ENCODE results near the gene CHAC1. TPM values are rescaled to one million over a fixed set of nuclear protein-coding genes. Genes with fewer than 3 reads are reported as not detected.

Gene CHAC1
- total and polyA plus RNA-seq, 4 donors: 0.17 to 11.9 (median 11.6) TPM

DNA sequence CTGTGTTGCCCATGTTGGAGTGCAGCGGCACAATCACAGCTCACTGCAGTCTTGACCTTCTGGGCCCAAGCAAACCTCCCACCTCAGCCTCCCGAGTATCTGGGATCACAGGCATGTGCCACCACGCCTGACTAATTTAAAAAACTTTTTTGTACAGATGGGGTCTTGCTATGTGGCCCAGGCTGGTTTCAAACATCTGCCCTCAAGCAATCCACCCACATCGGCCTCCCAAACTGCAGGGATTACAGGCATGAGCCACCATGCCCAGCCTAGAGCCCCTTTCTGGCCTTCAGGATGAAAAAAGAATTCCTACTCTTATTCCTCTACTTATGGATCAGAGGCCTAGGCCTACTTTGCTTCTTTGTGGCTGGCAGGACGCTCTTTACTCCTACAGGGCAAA is 39.6 kb downstream of the CHAC1 start:
- Histone ChIP-seq H3K27ac (ENCODE audit: low read depth in 1 of 2, low read length in 1 of 2) (no peak overlapping the region), H3K27me3 (ENCODE audit: control insufficient read depth in 3 of 3, insufficient read depth in 3 of 3, low read length in 2 of 3) (no peaks in the 10 kb centered on the region), H3K9ac (ENCODE audit: insufficient read depth in 1 of 2, low read length in 2 of 2) (no peak overlapping the region), H3K36me3 (ENCODE audit: control insufficient read depth in 4 of 4, insufficient read depth in 4 of 4, low read length in 4 of 4) (peaks cover 9 to 32% (median 20%) of the 10 kb centered on the region in 4 donors), H3K4me1 (ENCODE audit: control insufficient read depth in 5 of 5, insufficient read depth in 5 of 5, low read length in 5 of 5) (no peaks in the 10 kb centered on the region), H3K4me3 (no peak overlapping the region), H3K9me3 (ENCODE audit: control insufficient read depth in 4 of 4, insufficient read depth in 3 of 4, low read length in 3 of 4) (no peaks in the 10 kb centered on the region)
- 94 to 97% methylated on average over 5 of the region's 5 CpGs for WGBS, 2 donors
- DNase-seq (no peak), ATAC-seq (ENCODE audit: insufficient read depth, low FRiP score) (no peak)
- TF ChIP-seq, protein P1, sequence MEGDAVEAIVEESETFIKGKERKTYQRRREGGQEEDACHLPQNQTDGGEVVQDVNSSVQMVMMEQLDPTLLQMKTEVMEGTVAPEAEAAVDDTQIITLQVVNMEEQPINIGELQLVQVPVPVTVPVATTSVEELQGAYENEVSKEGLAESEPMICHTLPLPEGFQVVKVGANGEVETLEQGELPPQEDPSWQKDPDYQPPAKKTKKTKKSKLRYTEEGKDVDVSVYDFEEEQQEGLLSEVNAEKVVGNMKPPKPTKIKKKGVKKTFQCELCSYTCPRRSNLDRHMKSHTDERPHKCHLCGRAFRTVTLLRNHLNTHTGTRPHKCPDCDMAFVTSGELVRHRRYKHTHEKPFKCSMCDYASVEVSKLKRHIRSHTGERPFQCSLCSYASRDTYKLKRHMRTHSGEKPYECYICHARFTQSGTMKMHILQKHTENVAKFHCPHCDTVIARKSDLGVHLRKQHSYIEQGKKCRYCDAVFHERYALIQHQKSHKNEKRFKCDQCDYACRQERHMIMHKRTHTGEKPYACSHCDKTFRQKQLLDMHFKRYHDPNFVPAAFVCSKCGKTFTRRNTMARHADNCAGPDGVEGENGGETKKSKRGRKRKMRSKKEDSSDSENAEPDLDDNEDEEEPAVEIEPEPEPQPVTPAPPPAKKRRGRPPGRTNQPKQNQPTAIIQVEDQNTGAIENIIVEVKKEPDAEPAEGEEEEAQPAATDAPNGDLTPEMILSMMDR (IDR thresholded peaks at IDR 0.05; ENCODE audit: control extremely low read depth, extremely low read depth): no peak

DNA sequence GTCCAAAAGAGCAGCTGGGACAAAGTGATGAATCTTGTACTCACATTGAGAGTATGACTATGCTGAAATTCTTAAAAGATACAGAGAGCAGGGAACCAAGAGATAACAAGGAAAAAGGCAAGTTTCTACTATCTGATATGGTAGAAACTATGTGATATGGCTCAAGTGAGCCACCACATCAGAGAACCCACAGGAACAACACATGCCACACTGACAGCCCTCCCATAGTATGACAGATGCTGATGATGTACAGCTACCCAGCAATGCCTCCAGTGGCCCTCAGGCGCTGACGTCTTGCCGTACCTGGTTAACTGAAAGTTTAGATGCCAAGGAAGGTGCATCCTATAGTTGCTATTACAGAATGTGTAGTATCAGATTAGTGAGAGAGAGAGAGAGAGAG is 42.4 kb downstream of the CHAC1 start:
- TF ChIP-seq, protein P1 (IDR thresholded peaks at IDR 0.05; ENCODE audit: control extremely low read depth, extremely low read depth): no peak
- Histone ChIP-seq H3K27ac (ENCODE audit: low read depth in 1 of 2, low read length in 1 of 2) (no peak overlapping the region), H3K9me3 (ENCODE audit: control insufficient read depth in 4 of 4, insufficient read depth in 3 of 4, low read length in 3 of 4) (no peaks in the 10 kb centered on the region), H3K9ac (ENCODE audit: insufficient read depth in 1 of 2, low read length in 2 of 2) (no peak overlapping the region), H3K36me3 (ENCODE audit: control insufficient read depth in 4 of 4, insufficient read depth in 4 of 4, low read length in 4 of 4) (peaks cover 15 to 35% (median 25%) of the 10 kb centered on the region in 4 donors), H3K4me3 (no peak overlapping the region), H3K4me1 (ENCODE audit: control insufficient read depth in 5 of 5, insufficient read depth in 5 of 5, low read length in 5 of 5) (no peaks in the 10 kb centered on the region), H3K27me3 (ENCODE audit: control insufficient read depth in 3 of 3, insufficient read depth in 3 of 3, low read length in 2 of 3) (no peaks in the 10 kb centered on the region)
- ATAC-seq (ENCODE audit: insufficient read depth, low FRiP score): no peak
- DNase-seq: no peak
- WGBS, 2 donors: 96% methylated on average over 3 of the region's 3 CpGs

DNA sequence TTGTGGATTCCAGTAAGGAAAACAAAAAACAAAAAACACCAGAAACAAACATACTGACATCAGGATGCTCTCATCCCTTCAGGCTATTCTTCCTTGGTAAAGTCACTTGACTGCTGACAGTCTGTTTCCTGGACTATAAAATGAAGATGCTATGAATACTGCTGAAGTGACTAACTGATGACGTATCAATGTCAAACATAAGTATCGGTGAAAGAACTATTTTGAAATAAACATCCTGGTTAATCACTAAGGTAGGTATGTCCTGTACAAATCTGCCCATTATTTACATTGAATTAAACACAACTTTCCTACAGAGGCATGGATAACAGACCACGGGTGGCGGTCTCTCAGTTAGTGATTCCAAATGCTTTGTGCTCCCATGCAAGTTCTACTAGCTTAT is 45.9 kb downstream of the CHAC1 start:
- Histone ChIP-seq H3K4me3 (no peak overlapping the region), H3K9me3 (ENCODE audit: control insufficient read depth in 4 of 4, insufficient read depth in 3 of 4, low read length in 3 of 4) (no peaks in the 10 kb centered on the region), H3K4me1 (ENCODE audit: control insufficient read depth in 5 of 5, insufficient read depth in 5 of 5, low read length in 5 of 5) (peaks cover 0 to 2% (median 0%) of the 10 kb centered on the region in 5 donors), H3K36me3 (ENCODE audit: control insufficient read depth in 4 of 4, insufficient read depth in 4 of 4, low read length in 4 of 4) (peaks cover 10 to 30% (median 24%) of the 10 kb centered on the region in 4 donors), H3K27ac (ENCODE audit: low read depth in 1 of 2, low read length in 1 of 2) (no peak overlapping the region), H3K9ac (ENCODE audit: insufficient read depth in 1 of 2, low read length in 2 of 2) (no peak overlapping the region), H3K27me3 (ENCODE audit: control insufficient read depth in 3 of 3, insufficient read depth in 3 of 3, low read length in 2 of 3) (no peaks in the 10 kb centered on the region)
- TF ChIP-seq, protein P1 (IDR thresholded peaks at IDR 0.05; ENCODE audit: control extremely low read depth, extremely low read depth): no peak
- 96 to 98% methylated on average over 4 of the region's 4 CpGs for WGBS, 2 donors
- ATAC-seq (ENCODE audit: insufficient read depth, low FRiP score): no peak
- DNase-seq: no peak
